Heart right ventricle (tissue), 16 donors: ENCODE measurements around the gene CLSTN2. TPM values are rescaled to one million over a fixed set of nuclear protein-coding genes. Genes with fewer than 3 reads are reported as not detected.

Experiments used
- ATAC-seq, 8 donors: fragments of 200-7000 bp; cut with Tn5 transposase; one replicate each; pipeline ENCODE4 v1.9.1; 2020; ENCODE audit warnings: mild to moderate bottlenecking in 8 of 8, moderate library complexity in 8 of 8, moderate number of reproducible peaks in 1 of 8
- DNase-seq, 2 donors: peaks; one replicate each; pipeline ENCODE4 v3.0.0-alpha.2; 2020
- H3K27ac ChIP-seq, 10 donors: fragments of 200-600 bp; sonication (generic) in 2 of 10; one replicate each; pipeline versions ENCODE4 v1.5.0 to v1.8.0; 2020 to 2022; ENCODE audit warnings: mild to moderate bottlenecking in 3 of 10
- H3K27me3 ChIP-seq, 7 donors: fragments of 200-600 bp; one replicate each; pipeline ENCODE4 v1.8.0; 2021 to 2022; ENCODE audit warnings: mild to moderate bottlenecking in 2 of 7
- H3K36me3 ChIP-seq, 9 donors: fragments of 200-600 bp; sonication (generic) in 1 of 9; one replicate each; pipeline versions ENCODE4 v1.5.0 to v1.8.0; 2020 to 2022; ENCODE audit warnings: mild to moderate bottlenecking in 2 of 9
- H3K4me1 ChIP-seq, 9 donors: fragments of 200-600 bp; sonication (generic) in 1 of 9; one replicate each; pipeline versions ENCODE4 v1.5.0 to v1.8.0; 2020 to 2022; ENCODE audit warnings: mild to moderate bottlenecking in 4 of 9
- H3K4me3 ChIP-seq, 10 donors: fragments of 200-600 bp; sonication (generic) in 2 of 10; one replicate each; pipeline versions ENCODE4 v1.5.0 to v1.8.0; 2020 to 2022; ENCODE audit warnings: mild to moderate bottlenecking in 7 of 10, moderate library complexity in 2 of 10
- H3K9me3 ChIP-seq, 11 donors: fragments of 200-600 bp in 10 of 11; sonication (generic) in 2 of 11; one replicate each; pipeline versions ENCODE4 v1.5.0 to v1.8.0; 2013 to 2022; ENCODE audit warnings: mild to moderate bottlenecking in 2 of 11, control low read depth in 1 of 11, moderate library complexity in 1 of 11
- WGBS, 2 donors: extraction: QIAGEN DNeasy Blood & Tissue Kit; methylation state at CpG; one replicate each; pipeline ENCODE4 v1.1.7; 2013; ENCODE audit warnings: inconsistent platforms in 1 of 2; 5-methylcytosine and 5-hydroxymethylcytosine counted together
- intact Hi-C, 10 donors: fragments of 100-400 bp; cut with DNase I; formaldehyde crosslinking; loops; one replicate each; pipeline versions ENCODE4 v1.11.1 to v1.14.2; 2022
- polyA plus RNA-seq, 2 donors: library from polyadenylated mRNA; stranded (reverse); fragments of 200-250 nt; gene quantifications; one replicate each; pipeline ENCODE4 v1.2.3, GENCODE V29; 2013
- total RNA-seq, 10 donors: library from RNA; stranded (reverse); fragmentation: NEBNext Ultra II Directional in 3 of 10; extraction: Animal tissue kit (Norgen Biotek cat#: 25700) in 3 of 10; gene quantifications; one replicate each; pipeline versions ENCODE4 v1.2.1 to v1.2.4, GENCODE V29; 2021 to 2023
- TF ChIP-seq, protein P1 (sequence below), 9 donors: fragments of 200-600 bp; sonication (generic) in 2 of 9; IDR thresholded peaks; one replicate each; pipeline versions ENCODE4 v1.5.0 to v1.8.0; 2021 to 2022; ENCODE audit warnings: antibody characterized with exemption in 9 of 9, mild to moderate bottlenecking in 5 of 9, moderate library complexity in 1 of 9
- donor health status: Arrhythmogenic right ventricular cardiomyopathy.
- donor health status: ischemic (EF 13 %, LVEDD 7.1; RV severe dilation, severe dysfunction).
- donor health status: healthy with polysubstance abuse.
- donor health status: DM: no; HTN: yes; CAD: no.
- donor health status: DM: no; HTN: no; CAD: no.
- donor health status: ischemic (EF 25% LVEDD 6.9; RV normal size, moderate dysfunction).
- donor health status: ischemic (EF 25% LVEDD 5.7; RV mildly dilated, moderate dysfunction).
- donor health status: healthy.
- donor health status: DM: yes; HTN: yes; CAD: no.
- donor health status: Ischemic cardiomyopathy.
- donor health status: ischemic (EF 35%, LVEDD 5.7; RV mildly dilated, moderate dysfunction).
- donor health status: nonischemic (EF 11% LVEDD 7.7; RV severe dilation, severe dysfunction).
- donor health status: DM: yes; HTN: yes; CAD: no.
- donor health status: PGD.
- donor health status: ischemic (EF 29% LVEDD 5.4; RV normal size, mild dysfunction).
- donor health status: nonischemic (EF 23%, LVEDD 6.1; RV moderate dilation, normal function).

The CLSTN2 gene
- total and polyA plus RNA-seq, 12 donors, result 0.57 to 10.7 (median 4.4) TPM

DNA sequence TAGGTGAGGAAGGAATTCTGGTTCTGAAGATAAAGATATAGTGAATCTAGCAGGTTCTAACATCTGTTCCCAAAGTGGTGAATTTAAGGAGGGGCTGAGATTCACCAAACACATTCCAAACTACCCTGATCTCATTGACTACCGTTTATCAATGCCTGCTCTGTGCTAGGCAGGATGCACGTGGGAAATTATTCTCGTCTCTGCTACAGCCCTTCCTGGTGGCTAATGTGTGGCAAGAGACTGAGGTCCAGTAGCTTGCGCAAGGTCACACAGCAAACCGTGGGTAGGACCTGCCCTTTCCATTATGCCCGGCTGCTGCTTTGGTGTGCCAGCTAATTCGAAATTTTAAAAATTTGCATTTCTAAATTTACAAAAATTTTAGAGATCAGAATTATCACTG, 533.4 kb downstream of the CLSTN2 start:
- H3K9me3 ChIP-seq, result no peaks in the 10 kb centered on the region
- TF ChIP-seq, protein P1, sequence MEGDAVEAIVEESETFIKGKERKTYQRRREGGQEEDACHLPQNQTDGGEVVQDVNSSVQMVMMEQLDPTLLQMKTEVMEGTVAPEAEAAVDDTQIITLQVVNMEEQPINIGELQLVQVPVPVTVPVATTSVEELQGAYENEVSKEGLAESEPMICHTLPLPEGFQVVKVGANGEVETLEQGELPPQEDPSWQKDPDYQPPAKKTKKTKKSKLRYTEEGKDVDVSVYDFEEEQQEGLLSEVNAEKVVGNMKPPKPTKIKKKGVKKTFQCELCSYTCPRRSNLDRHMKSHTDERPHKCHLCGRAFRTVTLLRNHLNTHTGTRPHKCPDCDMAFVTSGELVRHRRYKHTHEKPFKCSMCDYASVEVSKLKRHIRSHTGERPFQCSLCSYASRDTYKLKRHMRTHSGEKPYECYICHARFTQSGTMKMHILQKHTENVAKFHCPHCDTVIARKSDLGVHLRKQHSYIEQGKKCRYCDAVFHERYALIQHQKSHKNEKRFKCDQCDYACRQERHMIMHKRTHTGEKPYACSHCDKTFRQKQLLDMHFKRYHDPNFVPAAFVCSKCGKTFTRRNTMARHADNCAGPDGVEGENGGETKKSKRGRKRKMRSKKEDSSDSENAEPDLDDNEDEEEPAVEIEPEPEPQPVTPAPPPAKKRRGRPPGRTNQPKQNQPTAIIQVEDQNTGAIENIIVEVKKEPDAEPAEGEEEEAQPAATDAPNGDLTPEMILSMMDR (IDR thresholded peaks at IDR 0.05), result no peak

DNA sequence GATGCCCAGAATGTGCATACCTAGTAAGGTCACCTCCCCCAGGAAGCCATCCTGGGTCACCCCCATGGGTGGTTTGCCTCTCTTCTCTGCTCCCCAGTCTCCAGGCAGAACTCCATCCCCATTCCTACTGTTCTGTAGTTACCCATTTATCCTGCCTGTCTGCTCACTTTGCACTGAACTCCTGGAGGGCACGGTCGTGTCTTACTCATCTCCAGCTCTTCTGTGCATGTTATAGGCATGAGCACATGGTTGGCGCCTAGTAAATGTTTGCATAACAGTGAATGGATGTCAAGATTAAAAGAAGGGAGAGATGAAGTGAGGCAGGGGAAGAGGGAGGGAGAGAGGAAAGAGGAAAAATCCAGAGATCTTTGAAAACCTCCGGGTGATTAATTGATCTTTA, 534.5 kb downstream of the CLSTN2 start:
- Histone ChIP-seq H3K9me3 (no peaks in the 10 kb centered on the region), H3K27me3 (no peaks in the 10 kb centered on the region), H3K27ac (no peak overlapping the region), H3K36me3 (no peaks in the 10 kb centered on the region), H3K4me3 (no peak overlapping the region), H3K4me1 (peaks cover 0 to 11% (median 0%) of the 10 kb centered on the region in 9 donors)
- TF ChIP-seq, protein P1 (IDR thresholded peaks at IDR 0.05), result no peak
- no peak for ATAC-seq
- no peak for DNase-seq
- WGBS, 2 donors, result 74 to 82% methylated on average over 4 of the region's 4 CpGs
- intact Hi-C loops, result no loop called here

More for the DNA sequence above, 533.4 kb downstream of the CLSTN2 start:
- 66 to 67% methylated on average over 7 of the region's 7 CpGs for WGBS, 2 donors
- DNase-seq (no peak), ATAC-seq (no peak)
- intact Hi-C loops, result no loop called here
- Histone ChIP-seq H3K4me3 (no peak overlapping the region), H3K27ac (no peak overlapping the region), H3K27me3 (no peaks in the 10 kb centered on the region), H3K36me3 (no peaks in the 10 kb centered on the region), H3K4me1 (peaks cover 0 to 11% (median 2%) of the 10 kb centered on the region in 9 donors)

DNA sequence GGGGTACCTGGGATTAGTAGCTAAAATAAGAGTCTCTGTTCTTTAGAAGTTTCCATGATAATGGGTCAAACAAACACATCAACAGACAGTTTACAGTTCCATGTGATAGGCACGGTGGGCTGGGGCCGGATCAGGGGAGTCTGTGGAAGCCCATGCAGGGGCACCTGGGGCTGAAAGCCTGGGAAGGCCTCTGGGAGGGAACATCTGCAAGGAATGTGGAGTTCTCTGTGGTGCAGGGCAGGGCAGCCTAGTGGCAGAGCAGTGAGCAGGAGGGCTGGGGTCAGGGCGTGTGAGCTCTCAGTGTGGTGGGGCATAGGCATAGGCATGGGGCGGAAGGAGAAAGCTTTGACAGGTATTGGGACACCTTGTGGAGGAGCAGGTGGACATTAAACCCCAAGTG, 535.2 kb downstream of the CLSTN2 start:
- Histone ChIP-seq H3K9me3 (no peaks in the 10 kb centered on the region), H3K27me3 (no peaks in the 10 kb centered on the region), H3K4me3 (no peak overlapping the region), H3K27ac (no peak overlapping the region), H3K36me3 (no peaks in the 10 kb centered on the region), H3K4me1 (peaks cover 0 to 11% (median 0%) of the 10 kb centered on the region in 9 donors)
- intact Hi-C loops, result no loop called here
- TF ChIP-seq, protein P1 (IDR thresholded peaks at IDR 0.05), result no peak
- ATAC-seq (no peak), DNase-seq (no peak)
- WGBS, 2 donors, result 75 to 85% methylated on average over 4 of the region's 4 CpGs

DNA sequence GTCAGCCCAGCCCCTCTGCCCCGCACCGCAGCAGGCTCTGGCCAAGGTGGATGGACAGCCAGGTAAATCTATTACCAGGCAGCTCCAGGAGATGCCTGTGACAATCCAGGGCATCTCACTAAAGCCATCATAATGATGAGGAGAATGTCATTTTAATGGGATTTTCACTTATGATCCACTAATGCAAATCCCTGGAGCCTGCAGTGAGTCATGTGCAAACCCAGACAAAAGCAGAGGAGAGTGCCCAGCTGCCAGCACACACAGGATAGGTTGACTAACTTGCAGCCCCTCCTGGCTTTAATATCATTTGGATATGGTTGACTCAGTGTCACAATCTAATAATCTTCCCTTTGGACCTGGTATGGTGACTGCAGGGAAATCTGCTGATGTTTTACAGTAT, 536.0 kb downstream of the CLSTN2 start:
- ATAC-seq, result no peak
- no peak for DNase-seq
- no peaks in the 10 kb centered on the region for H3K9me3 ChIP-seq
- H3K36me3 ChIP-seq, result no peaks in the 10 kb centered on the region
- H3K4me1 ChIP-seq, result peaks cover 0 to 11% (median 0%) of the 10 kb centered on the region in 9 donors
- H3K4me3 ChIP-seq, result no peak overlapping the region
- 88 to 95% methylated on average over 2 of the region's 2 CpGs for WGBS, 2 donors
- no peaks in the 10 kb centered on the region for H3K27me3 ChIP-seq
- no peak overlapping the region for H3K27ac ChIP-seq
- TF ChIP-seq, protein P1 (IDR thresholded peaks at IDR 0.05), result no peak
- intact Hi-C loops, result no loop called here
